ENCODE data around the gene RAD9A.

RAD9A gene

DNA sequence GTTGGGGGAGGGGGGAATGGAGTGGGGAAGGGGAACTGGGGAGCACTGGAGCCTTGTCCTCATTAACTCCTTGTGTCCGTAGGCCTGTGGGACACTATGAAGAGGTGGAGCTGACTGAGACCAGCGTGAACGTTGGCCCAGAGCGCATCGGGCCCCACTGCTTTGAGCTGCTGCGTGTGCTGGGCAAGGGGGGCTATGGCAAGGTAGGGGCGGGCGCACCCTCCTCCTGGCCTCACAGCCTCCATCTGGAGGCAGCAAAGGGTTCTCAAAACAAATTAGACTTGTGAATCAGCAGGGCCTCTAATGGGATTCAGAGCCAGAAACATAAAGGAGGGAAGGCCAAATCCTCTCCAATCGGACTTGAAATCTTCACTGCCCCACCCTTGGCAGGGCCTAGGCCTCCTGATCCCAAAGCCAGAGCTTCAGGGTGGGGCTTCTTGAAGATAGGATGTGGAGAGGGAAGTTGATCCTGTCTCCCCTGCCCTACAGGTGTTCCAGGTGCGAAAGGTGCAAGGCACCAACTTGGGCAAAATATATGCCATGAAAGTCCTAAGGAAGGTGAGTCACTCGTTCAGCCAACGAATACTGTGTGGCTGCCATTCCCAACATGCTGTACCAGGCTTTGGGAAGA lies 37.4 kb downstream of the RAD9A start:
- no peak for DNase-seq

DNA sequence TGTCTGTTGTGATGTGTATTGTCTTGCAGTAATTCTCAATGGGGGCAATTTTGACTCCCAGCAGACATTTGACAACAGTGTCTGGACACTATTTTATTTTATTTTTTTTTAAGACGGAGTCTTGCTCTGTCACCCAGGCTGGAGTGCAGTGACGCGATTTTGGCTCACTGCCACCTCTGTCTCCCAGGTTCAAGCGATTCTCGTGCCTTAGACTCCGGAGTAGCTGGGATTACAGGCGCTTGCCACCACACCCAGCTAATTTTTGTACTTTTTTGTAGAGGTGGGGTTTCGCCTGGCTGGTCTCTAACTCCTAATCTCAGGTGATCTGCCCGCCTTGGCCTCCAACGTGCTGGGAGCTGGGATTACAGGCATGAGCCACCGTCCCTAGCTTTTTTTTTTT lies 37.9 kb downstream of the RAD9A start:
- no peak for DNase-seq

DNA sequence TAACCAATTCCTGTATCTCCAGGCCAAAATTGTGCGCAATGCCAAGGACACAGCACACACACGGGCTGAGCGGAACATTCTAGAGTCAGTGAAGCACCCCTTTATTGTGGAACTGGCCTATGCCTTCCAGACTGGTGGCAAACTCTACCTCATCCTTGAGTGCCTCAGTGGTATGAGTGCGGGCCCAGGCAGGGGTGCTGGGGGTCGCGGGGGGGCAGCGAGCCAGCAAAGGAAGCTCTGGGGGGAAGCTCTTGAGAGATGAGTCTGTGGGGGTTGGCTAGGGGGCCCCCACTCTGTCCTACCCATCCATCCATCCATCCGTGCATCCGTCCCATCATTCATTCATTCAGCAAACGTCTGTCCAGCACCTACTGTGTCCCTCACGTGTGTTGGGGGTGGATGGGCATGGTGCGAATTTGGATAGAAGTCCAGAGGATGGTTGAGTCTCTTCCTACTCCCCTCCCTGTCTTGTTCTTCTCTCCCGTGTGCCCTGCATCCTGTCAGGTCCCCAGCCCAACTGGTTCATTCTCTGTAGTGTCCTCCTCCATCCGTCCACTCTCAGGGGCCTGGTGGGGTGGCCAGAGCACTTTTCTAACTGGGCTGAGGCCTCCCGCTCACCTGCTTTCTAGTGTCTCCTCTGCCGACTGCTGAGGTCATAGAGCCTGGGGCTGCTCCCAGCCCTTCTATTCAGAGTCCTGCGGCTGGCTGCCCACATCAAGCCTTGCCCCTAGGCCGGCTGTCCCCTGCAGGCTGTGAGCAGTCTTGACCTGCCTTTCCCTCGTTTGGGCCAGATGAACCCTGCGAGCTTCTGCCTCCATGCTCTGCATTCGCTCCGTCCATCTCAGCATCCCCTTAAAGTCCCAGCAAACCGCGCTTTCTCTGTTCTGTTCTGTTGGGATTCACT lies 39.8 kb downstream of the RAD9A start:
- DNase-seq, result no peak

DNA sequence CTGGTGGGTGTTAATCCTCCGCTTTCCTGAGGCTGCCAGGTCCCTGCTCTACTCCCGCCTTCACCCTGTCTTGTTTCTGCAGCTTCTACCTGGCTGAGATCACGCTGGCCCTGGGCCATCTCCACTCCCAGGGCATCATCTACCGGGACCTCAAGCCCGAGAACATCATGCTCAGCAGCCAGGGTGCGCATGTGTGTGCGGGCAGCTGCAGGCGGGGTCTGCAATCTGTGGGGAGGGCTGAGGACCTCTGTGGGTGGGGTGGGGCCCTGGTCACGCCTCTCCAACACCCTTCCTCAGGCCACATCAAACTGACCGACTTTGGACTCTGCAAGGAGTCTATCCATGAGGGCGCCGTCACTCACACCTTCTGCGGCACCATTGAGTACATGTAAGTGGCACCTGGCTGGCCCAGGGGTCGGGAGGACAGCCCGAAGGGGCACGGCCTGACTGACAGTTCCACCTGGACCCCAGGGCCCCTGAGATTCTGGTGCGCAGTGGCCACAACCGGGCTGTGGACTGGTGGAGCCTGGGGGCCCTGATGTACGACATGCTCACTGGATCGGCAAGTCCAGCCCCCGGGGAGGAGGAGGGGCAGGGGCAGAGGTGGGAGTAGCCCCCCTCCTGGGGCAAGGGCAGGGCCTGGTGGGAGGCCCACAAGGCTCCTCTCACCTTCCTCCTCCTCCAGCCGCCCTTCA lies 41.0 kb downstream of the RAD9A start:
- no peak for DNase-seq

DNA sequence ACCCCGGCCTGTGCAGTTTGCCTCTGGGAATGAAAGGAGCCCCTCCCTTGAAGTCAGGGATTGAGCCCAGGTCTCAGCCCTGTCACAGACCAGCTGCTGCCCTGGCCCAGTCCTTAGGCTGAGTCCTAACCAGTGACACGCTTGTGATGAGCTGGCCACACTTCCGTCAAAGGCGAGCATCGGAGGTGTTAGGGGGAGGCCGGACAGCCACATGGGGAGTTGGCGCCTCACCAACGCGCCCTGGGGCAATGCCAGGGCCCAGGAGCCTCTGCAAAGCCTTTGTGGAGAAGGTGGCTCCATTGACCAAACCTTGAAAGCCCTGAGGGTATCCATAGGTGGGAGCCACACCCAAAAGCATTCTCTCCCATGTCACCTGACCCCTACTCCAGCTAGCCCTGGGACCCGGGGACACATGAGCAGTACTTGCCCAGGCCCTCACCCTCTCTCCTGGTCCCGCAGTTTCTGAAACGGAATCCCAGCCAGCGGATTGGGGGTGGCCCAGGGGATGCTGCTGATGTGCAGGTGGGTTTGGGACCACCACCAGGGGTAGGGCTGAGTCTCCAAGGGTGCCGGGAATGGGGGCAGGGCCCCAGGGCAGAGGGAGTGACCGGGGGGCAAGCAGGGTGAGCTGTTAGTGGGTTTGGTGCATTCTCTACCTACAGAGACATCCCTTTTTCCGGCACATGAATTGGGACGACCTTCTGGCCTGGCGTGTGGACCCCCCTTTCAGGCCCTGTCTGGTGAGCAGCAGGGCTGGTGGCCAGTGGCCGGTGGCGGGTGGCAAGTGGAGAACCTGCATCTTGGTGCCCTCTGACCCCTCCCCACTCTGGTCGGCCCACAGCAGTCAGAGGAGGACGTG lies 42.0 kb downstream of the RAD9A start:
- DNase-seq, result peak in 1 of 2 donors; percentile 39

DNA sequence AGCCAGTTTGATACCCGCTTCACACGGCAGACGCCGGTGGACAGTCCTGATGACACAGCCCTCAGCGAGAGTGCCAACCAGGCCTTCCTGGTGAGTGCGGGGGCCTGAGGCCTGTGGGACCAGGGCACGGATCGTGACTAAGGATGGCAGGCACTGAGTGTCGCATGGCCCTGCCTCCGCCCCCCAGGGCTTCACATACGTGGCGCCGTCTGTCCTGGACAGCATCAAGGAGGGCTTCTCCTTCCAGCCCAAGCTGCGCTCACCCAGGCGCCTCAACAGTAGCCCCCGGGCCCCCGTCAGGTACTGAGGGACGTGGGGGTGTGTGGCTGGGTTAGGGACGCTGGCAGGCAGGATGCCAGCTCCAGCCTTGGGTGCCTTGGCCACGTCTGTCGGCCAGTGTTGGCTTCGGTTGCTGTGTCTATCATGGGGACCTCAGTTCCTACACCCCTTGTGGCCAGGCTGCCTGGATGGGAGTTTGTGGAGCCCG lies 42.7 kb downstream of the RAD9A start:
- peak in 1 of 2 donors; percentile 14 for DNase-seq

DNA sequence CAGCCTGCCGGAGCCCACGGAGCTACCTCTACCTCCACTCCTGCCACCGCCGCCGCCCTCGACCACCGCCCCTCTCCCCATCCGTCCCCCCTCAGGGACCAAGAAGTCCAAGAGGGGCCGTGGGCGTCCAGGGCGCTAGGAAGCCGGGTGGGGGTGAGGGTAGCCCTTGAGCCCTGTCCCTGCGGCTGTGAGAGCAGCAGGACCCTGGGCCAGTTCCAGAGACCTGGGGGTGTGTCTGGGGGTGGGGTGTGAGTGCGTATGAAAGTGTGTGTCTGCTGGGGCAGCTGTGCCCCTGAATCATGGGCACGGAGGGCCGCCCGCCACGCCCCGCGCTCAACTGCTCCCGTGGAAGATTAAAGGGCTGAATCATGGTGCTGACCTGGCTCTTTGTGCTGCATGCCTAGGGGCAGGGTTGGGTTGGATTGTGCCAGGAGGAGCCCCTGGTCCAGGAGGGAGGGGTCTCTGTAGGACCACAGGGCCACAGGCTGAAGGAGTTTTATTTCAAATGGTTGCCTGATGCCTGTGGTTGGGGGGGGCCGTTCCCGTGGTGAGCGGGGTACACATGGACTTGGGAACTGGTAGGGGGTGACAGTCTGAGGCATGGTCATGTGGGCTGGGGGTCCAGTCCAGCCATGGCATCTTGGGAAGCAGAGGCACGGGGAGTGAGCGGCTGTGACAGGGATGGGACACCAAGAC lies 43.4 kb downstream of the RAD9A start:
- DNase-seq, result no peak

DNA sequence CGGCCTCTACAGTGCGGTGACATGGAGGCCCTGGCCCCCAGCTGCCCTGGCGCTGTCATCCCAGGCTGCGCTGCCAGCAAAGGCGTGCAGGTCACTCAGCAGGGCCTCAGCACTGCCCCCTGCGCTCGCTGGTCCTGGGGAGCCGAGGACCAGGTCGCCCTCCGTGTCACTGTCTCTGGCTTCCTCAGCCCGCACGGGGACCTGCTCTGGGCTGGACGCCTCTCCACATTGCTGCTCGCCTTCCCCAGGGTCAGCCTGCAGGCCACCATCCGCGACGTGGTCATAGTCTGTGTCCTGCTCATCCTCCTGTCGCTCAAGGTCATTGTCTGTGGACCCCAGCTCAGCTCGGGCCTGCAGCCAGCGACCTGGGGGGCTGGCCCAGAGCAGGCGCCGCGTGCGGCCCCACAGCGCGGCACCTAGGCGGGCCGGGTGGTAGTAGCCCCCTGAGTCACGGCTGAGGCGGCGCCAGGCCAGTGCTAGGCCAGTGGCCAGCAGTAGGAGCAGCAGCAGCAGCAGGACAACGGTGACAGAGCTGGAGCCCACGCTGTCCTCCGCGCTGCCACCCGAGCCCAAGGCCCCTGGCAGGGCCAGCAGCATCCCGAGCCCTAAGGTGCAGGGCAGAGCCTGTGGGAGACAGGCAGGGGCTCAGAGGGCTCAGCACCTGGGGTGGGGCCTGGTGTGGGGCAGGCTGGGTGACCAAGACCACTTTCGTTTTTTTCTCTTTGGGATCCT lies 44.1 kb downstream of the RAD9A start:
- DNase-seq, result no peak

DNA sequence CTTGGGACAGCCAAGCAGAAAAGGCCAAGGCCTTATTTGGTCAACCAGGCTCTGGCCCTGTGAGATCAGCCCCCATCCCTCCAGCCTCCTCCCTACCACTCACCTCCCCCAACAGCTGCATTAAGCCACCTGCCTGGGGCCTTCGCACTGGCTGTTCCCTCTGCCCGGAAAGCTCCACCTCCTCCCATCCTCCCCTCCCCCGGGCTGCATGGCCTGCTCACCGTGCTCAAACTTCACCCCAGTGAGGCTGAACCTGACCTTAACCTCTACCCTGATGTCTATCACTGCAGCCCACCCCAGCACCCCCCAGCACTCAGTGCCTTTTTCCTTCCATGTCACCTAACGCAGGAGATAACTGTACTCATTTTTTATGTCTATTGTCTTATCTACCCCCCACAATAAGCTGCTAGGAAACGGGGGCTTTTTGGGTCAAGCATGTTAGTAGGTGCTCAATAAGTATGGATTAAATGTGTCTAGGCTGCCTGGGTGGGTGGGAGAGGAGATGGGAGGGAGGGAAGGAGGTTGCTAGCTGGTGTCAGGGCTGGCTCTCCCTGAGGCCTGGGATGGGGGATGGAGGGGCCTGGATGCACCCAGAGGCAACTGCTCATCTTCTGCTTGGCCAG lies 44.8 kb downstream of the RAD9A start:
- peak; percentile 59 to 61 for DNase-seq

DNA sequence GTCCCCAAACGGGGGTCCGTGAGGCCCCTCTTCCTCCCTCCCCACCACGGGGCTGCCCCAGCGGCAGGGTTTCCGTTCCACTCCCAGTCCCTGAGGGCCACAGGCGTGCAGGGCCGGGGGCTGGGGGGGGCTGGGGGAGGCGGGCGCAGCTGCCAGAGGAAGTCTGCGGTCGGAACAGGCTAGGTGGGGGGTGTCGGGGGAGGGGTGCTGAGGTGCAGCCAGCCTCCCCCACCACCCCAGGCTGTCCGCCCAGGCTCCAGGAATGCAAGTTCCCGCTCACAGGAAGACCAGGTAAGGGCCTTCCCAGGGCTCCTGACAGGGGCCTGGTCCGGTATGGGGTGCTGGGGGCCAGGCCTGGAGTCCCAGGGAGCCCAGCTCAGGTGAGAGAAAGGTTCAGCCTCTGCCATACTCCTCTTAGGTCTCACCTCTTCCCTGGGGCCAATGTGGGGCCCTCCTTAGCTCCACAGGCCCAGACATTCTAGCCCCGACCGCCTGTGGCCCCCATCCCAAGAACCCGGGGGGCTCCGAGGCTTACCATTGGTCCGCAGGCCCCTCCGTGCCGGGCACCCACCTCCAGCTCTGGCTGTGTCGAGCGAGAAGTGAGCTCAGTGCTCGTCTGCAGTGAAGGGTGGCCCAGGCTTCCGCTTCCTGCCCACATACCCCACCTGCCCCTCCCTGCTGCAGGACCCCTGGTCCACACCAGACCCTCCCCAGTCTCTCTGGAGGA lies 45.5 kb downstream of the RAD9A start, which contains the start of gene PTPRCAP:
Gene PTPRCAP (minus strand): TSS at position 601 of the 727 bp plus-strand sequence. CDS start 63 bp downstream, at position 538.
- DNase-seq, result peak; percentile 73 to 75

DNA sequence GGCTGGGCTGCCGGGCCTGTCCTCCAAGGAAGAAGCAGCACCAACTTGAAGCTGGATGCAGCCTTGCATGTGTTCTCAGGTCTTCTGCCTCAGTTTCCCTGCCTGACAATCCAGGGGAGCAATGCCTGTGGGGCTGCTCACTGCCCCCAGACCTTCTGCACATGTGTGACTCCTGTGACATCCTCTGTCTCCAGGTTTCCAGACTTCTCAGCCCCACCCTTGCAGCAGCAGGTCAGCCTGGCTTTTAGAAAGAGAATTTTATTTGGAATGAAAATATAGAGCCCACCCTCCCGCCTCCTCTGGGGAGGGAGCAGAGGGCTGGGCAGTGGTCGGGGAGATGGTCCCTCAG lies 46.0 kb downstream of the RAD9A start:
- no peak for DNase-seq

DNA sequence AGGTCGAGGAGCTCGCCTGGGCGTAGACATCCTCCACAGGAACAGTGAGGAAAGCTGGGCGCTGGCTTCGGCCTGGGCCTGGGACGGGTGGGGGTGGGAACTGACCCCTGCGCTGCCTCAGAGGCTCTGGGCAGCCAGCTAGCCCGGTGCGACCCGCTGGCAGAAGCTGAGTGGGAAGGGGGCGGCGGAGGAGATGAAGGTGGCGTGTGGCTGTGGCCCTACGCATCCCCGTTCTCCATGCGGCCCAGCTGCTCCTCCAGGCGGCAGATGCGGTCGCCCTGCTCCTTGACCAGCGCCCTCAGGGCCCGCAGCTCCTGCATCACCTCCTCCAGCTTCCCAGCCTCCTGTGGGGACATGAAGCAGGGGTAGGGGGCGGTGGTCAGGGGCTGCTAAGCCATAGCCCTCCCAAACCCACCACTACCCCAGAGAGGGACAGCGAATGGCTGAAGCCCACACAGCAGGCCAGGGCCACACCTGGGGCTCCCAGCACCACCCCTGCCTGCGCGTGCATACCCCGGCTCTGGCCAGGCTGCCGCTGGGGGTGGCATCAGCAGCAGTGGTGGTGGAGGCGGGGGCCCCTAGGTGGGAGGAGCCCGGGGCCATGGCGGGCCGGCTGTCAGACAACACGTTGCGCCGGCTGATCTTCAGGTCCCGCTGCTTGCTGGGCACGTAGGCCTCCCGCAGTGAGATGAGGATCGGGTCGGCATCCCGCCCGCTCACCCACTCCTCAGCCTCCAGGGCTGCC lies 46.5 kb downstream of the RAD9A start:
- peak; percentile 69 to 77 for DNase-seq

DNA sequence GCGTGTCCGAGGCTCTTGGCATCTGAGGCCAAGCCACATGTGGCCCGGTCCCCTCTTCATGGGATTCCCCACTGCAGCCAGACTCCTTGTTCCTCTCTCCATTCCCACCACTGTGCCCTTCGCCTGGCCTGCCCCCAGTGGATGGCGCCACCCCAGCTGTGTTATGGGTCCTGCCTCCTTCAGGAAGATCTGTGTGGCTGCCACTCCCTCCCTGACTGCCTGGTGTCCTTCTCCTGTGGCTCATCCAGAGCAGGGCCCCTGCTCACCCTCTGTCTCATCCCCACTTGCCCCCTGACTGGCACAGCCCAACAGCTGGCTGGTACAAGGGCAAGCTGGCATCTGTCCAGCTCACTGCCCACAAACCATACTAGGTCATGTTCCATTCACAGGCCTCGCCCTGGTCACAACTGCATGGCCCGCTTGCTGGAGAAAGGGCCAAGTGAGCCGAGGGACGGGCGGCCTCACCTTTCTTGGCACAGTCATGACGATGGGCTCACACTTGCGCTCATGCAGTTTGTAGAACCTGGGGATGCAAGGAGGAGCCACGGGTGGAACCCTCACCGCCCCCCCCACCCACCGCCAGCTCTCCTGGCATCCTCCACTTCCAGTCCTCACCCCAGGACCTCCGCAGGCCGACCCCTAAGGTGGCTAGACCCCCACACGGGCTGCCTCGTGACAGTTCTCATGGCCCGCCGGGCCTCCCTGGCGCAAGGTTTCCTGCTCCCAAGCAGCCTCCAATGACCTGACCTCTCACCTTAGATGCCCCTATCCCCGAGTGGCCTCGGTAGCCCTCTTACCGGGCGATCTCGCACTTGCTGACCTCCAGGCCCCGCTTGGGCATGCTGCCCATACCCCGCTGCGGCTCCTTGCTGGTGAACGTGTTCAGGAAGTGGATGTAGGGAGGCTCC lies 47.8 kb downstream of the RAD9A start:
- DNase-seq, result peak in 1 of 2 donors; percentile 37

DNA sequence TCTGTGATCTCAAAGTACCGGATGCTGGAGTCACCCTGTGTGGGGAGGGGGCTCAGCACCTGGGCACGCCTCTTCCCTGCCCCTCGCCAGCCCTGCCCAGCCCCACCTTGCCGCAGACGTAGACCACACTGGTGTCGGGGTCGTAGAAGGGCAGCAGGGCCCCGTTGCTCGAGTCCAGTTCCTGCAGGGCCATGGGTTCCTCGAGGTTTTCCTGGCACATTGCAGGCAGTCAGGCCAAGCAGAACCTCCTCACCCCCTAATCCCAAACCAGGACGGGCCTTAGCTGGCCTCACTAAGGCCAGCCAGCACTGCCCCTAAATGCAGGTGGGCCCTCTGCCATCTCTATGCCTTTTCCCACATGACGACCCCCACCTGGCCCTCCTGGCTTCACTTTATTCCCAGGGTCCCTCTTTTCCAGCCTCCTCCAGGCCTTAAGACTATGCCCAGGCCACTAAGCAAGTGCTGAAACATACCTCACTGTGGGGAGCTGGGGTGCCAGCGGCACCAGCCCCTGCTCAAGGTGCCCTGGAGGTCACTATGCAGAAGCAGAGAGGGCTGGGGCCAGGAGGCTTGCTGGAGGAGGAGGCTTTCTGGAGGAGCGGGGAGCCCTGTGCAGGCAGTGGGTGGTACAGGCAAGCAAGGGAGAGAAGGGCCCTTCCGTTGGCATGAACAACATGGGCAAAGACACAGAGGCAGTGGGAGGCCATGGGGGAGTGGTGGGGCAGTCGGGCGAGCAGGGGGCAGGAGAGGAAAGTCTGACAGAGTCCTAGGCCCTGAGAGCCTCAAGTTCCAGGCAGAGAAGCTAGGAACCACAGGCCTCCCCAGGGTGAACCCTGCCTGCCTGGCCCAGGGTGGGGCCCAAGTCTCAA lies 48.7 kb downstream of the RAD9A start:
- DNase-seq, result no peak

DNA sequence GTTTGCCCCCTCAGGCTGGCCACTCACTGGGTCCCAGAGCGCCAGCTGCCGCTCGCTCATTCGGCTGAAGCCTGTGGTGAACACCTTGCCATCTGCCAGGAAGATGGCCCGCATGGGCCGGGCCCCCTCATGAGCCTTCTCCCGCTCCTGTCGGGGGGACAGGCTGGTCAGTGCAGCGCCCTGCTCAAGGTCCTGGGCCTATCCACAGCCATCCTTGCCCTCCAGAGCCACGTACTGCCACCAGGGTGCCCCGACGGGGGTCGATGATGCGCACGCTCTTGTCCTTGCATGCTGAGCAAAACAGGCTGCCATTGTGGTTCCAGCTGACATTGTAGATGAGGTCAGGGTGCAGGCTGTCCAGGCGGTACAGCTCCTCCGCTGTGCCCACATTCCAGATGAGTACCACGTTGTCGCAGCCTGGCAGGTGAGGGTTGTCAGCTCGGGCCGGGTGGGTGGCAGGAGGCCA lies 49.3 kb downstream of the RAD9A start:
- DNase-seq, result peak in 1 of 2 donors; percentile 19

DNA sequence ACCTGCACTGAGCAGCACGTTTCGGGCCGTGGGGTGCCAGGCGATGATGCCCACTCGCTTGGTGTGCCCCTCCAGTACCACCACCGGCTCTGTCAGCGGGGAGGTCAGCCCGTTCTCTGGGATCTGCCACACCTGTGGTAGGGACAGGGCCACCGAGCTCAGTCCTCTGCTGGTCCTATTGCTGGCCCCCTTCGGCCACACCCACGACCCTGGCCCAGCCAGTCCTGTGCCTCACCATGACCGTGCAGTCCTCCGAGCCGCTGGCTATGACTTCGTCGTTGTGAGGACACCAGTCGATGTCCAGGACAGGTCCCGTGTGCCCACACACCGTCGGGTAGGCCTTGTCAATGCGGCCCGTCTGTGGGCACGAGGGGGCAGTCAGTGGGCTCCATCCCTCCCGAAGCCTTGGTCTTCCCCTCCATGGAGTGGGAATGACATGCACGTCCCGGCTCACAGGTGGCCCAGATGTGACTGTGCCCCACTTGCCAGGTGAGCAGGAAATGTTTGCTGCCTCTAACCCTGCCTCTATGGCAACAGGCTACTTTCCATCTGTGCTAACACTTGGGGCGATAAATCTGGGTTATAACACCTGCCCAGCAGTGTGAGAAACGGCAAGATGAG lies 50.1 kb downstream of the RAD9A start:
- DNase-seq, result peak in 1 of 2 donors; percentile 46

All from CD4-positive, alpha-beta T cell treated with Interleukin-1 beta for 1 hour (primary cell).